Mesendoderm (in vitro differentiated cells): ENCODE results near the gene SLC17A4.

Source experiments
- DNase-seq: peaks from one replicate; pipeline ENCODE4 v3.0.0; 2013
- H2AK5ac ChIP-seq: 2 replicates; pipeline ENCODE4 v1.6.1; 2013; ENCODE audit warnings: low read length, inconsistent platforms
- H2BK120ac ChIP-seq: 2 replicates; pipeline ENCODE4 v1.6.1; 2013; ENCODE audit warnings: low read depth, mild to moderate bottlenecking, low read length, moderate library complexity, mixed read lengths
- H2BK15ac ChIP-seq: replicated peaks from 2 replicates; pipeline ENCODE4 v1.6.1; 2013; ENCODE audit warnings: low read depth, mild to moderate bottlenecking, moderate library complexity
- H2BK5ac ChIP-seq: 2 replicates; pipeline ENCODE4 v1.6.1; 2013; ENCODE audit warnings: low read length, inconsistent platforms
- H3K18ac ChIP-seq: 2 replicates; pipeline ENCODE4 v1.6.1; 2013; ENCODE audit warnings: mild to moderate bottlenecking, low read length, mixed read lengths
- H3K23ac ChIP-seq: one replicate; pipeline ENCODE4 v1.6.1; 2013; ENCODE audit warnings: low read length
- H3K27ac ChIP-seq: 2 replicates; pipeline ENCODE4 v1.5.1; 2013; ENCODE audit warnings: low read depth, mild to moderate bottlenecking, inconsistent platforms, low read length, moderate library complexity
- H3K27me3 ChIP-seq: 2 replicates; pipeline ENCODE4 v1.6.1; 2013; ENCODE audit warnings: low read length, control low read depth, mild to moderate bottlenecking, inconsistent platforms; ENCODE audit not compliant: insufficient read depth, poor library complexity
- H3K36me3 ChIP-seq: 2 replicates; pipeline ENCODE4 v1.6.1; 2013; ENCODE audit warnings: low read length, inconsistent platforms; ENCODE audit not compliant: control insufficient read depth, insufficient read depth
- H3K4ac ChIP-seq: one replicate; pipeline ENCODE4 v1.6.1; 2013; ENCODE audit warnings: low read depth, mild to moderate bottlenecking, low read length, moderate library complexity
- H3K4me1 ChIP-seq: 2 replicates; pipeline ENCODE4 v1.6.1; 2013; ENCODE audit warnings: low read depth, low read length, inconsistent platforms; ENCODE audit not compliant: control insufficient read depth
- H3K4me2 ChIP-seq: 2 replicates; pipeline ENCODE4 v1.6.1; 2013; ENCODE audit warnings: low read length
- H3K4me3 ChIP-seq: 2 replicates; pipeline ENCODE4 v1.5.1; 2013; ENCODE audit warnings: mild to moderate bottlenecking, low read length
- H3K56ac ChIP-seq: one replicate; pipeline ENCODE4 v1.6.1; 2013; ENCODE audit warnings: low read length
- H3K79me1 ChIP-seq: 2 replicates; pipeline ENCODE4 v1.6.1; 2013; ENCODE audit warnings: low read length, inconsistent platforms
- H3K79me2 ChIP-seq: 2 replicates; pipeline ENCODE4 v1.6.1; 2013; ENCODE audit warnings: mild to moderate bottlenecking, low read length; ENCODE audit not compliant: control insufficient read depth, insufficient read depth
- H3K9ac ChIP-seq: 2 replicates; pipeline ENCODE4 v1.6.1; 2013; ENCODE audit warnings: low read length, inconsistent platforms
- H4K5ac ChIP-seq: one replicate; pipeline ENCODE4 v1.6.1; 2013; ENCODE audit warnings: low read length
- H4K8ac ChIP-seq: one replicate; pipeline ENCODE4 v1.6.1; 2013; ENCODE audit warnings: low read depth, mild to moderate bottlenecking, control low read depth, low read length, moderate library complexity
- WGBS: extraction: QIAGEN DNeasy Blood & Tissue Kit; methylation state at CpG from one replicate; pipeline ENCODE4 v1.1.7; 2013; ENCODE audit warnings: low lambda C conversion rate, missing lambda C conversion rate; ENCODE audit not compliant: insufficient coverage; ENCODE audit errors: extremely low coverage; 5-methylcytosine and 5-hydroxymethylcytosine counted together

Gene SLC17A4

DNA sequence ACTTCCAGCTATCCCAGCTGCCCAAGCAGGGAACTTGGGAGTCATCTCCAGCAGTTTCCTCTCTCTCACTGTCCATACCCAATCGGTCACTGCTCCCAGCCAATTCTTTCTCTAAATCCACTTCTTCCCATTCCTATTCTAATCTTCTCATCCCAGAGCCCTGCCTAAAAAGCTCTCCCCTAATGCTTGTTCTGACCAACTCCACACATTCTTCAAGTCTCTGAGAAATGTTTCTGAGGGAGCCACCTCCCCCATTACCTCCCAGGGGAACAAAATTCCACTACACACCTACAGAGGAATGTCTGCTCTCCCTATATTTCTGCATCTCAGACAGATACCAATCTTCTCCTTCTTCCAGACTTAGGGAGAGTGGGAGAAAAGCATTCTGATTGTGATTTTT is 14.0 kb downstream of the SLC17A4 start:
- Histone ChIP-seq H3K79me1 (no peaks in the 10 kb centered on the region), H2BK5ac (no peak overlapping the region), H3K4me3 (no peak overlapping the region), H3K56ac (no peak overlapping the region), H3K27me3 (no peaks in the 10 kb centered on the region), H3K4ac (no peak overlapping the region), H4K5ac (no peak overlapping the region), H2AK5ac (no peak overlapping the region), H2BK15ac (no peak overlapping the region), H3K4me2 (no peak overlapping the region), H3K4me1 (no peaks in the 10 kb centered on the region), H2BK120ac (no peak overlapping the region), H3K27ac (no peak overlapping the region), H4K8ac (no peak overlapping the region), H3K9ac (no peak overlapping the region), H3K79me2 (no peaks in the 10 kb centered on the region), H3K36me3 (no peaks in the 10 kb centered on the region), H3K18ac (no peak overlapping the region), H3K23ac (no peak overlapping the region)
- peak; percentile 32 for DNase-seq
- no CpG with 5 or more reads among the region's 1 CpG for WGBS

DNA sequence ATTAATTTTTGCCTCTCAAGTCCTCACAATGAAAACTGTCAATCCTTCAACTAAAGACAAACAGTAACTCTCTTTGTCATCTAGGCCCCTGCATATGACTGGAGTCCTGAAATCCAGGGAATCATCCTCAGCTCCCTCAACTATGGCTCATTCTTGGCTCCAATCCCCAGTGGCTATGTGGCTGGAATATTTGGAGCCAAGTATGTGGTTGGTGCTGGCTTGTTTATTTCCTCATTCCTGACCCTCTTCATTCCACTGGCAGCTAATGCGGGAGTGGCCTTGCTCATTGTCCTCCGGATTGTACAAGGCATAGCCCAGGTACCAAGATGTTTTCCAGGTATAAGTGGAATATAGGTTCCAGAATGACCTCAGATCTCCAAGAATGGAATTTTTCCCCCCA is 15.4 kb downstream of the SLC17A4 start:
- Histone ChIP-seq H2BK120ac (no peak overlapping the region), H3K18ac (no peak overlapping the region), H4K8ac (no peak overlapping the region), H3K79me1 (no peaks in the 10 kb centered on the region), H3K4me1 (no peaks in the 10 kb centered on the region), H3K27me3 (no peaks in the 10 kb centered on the region), H3K4me2 (no peak overlapping the region), H4K5ac (no peak overlapping the region), H3K23ac (no peak overlapping the region), H3K27ac (no peak overlapping the region), H2AK5ac (no peak overlapping the region), H3K79me2 (no peaks in the 10 kb centered on the region), H3K56ac (no peak overlapping the region), H2BK5ac (no peak overlapping the region), H3K9ac (no peak overlapping the region), H3K4ac (no peak overlapping the region), H3K4me3 (no peak overlapping the region), H3K36me3 (no peaks in the 10 kb centered on the region), H2BK15ac (no peak overlapping the region)
- no CpG with 5 or more reads among the region's 2 CpGs for WGBS
- no peak for DNase-seq

- no peak overlapping the region for H3K4ac ChIP-seq
- no CpG with 5 or more reads among the region's 2 CpGs for WGBS
- H3K56ac ChIP-seq, result no peak overlapping the region
- no peak overlapping the region for H3K23ac ChIP-seq
- no peaks in the 10 kb centered on the region for H3K27me3 ChIP-seq
- no peak overlapping the region for H3K18ac ChIP-seq
- peak; percentile 72 for DNase-seq
- H3K4me3 ChIP-seq, result no peak overlapping the region
- H2AK5ac ChIP-seq, result no peak overlapping the region
- no peak overlapping the region for H2BK15ac ChIP-seq
- no peak overlapping the region for H3K9ac ChIP-seq
- no peaks in the 10 kb centered on the region for H3K79me1 ChIP-seq
- no peak overlapping the region for H2BK5ac ChIP-seq
- no peaks in the 10 kb centered on the region for H3K36me3 ChIP-seq
- H3K27ac ChIP-seq, result no peak overlapping the region
- no peaks in the 10 kb centered on the region for H3K4me1 ChIP-seq
- no peak overlapping the region for H4K8ac ChIP-seq
- no peaks in the 10 kb centered on the region for H3K79me2 ChIP-seq
- H2BK120ac ChIP-seq, result no peak overlapping the region
- H3K4me2 ChIP-seq, result no peak overlapping the region
- no peak overlapping the region for H4K5ac ChIP-seq
Measured at GRCh38 chr6:25774120-25774715, 19.7 kb downstream of the SLC17A4 start.

DNA sequence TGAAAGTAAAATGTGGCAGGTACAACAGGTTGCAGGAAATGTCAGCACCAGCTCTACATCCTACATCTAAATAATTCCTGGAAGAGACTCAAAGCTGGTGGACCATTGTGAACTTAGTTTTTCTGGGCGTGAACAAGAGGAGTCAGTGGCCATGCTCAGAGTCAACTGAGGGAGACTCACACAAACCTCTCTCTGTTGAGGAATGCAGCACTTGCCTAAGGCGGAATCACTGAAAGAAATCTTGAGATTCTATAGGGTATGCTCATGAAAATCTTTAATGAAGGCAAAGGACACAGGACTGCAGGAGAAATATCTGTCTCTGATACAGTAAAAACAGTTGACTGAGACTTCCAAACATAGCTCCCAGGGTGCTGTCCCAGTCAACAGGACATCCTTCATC is 22.5 kb downstream of the SLC17A4 start:
- Histone ChIP-seq H2BK5ac (no peak overlapping the region), H4K5ac (no peak overlapping the region), H3K9ac (no peak overlapping the region), H3K27me3 (no peaks in the 10 kb centered on the region), H3K56ac (no peak overlapping the region), H3K4me2 (no peak overlapping the region), H3K79me1 (no peaks in the 10 kb centered on the region), H3K4me3 (no peak overlapping the region), H2BK120ac (no peak overlapping the region), H3K23ac (no peak overlapping the region), H3K79me2 (no peaks in the 10 kb centered on the region), H2AK5ac (no peak overlapping the region), H4K8ac (no peak overlapping the region), H3K36me3 (no peaks in the 10 kb centered on the region), H3K18ac (no peak overlapping the region), H3K4ac (no peak overlapping the region), H2BK15ac (no peak overlapping the region), H3K4me1 (no peaks in the 10 kb centered on the region), H3K27ac (no peak overlapping the region)
- DNase-seq, result peak; percentile 48
- WGBS, result no CpG with 5 or more reads among the region's 2 CpGs

DNA sequence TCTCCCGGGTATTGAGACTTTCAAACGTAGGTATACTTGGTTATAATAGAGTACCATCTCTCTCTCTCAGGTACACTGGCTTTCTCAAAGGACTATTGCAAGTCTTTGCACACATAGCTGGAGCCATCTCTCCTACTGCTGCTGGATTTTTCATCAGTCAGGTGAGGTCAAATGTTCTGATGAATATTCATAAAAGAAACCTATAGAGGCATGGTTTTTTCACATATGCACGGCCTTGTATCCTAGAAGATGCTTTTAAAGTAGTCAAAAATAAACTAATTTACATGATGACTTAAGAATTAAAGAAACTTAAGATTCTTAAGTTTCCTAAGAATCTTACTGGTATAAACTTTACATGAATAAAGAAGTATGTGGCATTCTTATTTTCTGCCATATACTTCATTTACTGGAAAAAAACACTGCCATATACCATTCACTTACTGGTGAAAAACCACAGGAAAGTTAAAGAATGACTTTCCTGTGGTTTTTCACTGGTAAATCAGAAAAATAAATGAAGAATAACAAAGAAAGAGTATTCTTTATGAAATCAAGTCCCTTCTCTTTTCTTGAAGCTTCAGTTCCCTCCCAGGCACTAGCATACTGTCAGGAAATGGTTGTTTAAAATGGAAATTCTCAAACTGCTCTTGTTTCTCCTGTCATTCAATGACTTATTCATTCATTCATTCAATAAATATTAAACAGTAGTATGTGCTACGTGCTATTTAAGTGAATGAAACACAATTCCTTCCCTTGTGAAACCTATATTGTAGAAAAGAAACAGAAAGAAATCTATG is 23.5 kb downstream of the SLC17A4 start:
- no CpG with 5 or more reads among the region's 4 CpGs for WGBS
- no peaks in the 10 kb centered on the region for H3K79me2 ChIP-seq

More for the DNA sequence above, 23.5 kb downstream of the SLC17A4 start:
- H3K18ac ChIP-seq, result no peak overlapping the region
- no peak overlapping the region for H3K9ac ChIP-seq
- H3K27ac ChIP-seq, result no peak overlapping the region
- H2BK15ac ChIP-seq, result no peak overlapping the region
- no peaks in the 10 kb centered on the region for H3K4me1 ChIP-seq
- no peak overlapping the region for H4K8ac ChIP-seq
- H3K4me3 ChIP-seq, result no peak overlapping the region
- no peak overlapping the region for H3K56ac ChIP-seq
- no peak overlapping the region for H2AK5ac ChIP-seq
- no peaks in the 10 kb centered on the region for H3K79me1 ChIP-seq
- H3K27me3 ChIP-seq, result no peaks in the 10 kb centered on the region
- no peak overlapping the region for H3K23ac ChIP-seq
- H2BK5ac ChIP-seq, result no peak overlapping the region
- DNase-seq, result no peak
- H2BK120ac ChIP-seq, result no peak overlapping the region
- no peaks in the 10 kb centered on the region for H3K36me3 ChIP-seq
- no peak overlapping the region for H3K4me2 ChIP-seq
- H4K5ac ChIP-seq, result no peak overlapping the region
- H3K4ac ChIP-seq, result no peak overlapping the region
